Psoas muscle (tissue), 8 donors: ENCODE data around the gene NCAM1. TPM values are rescaled to one million over a fixed set of nuclear protein-coding genes. Genes with fewer than 3 reads are reported as not detected.

Source experiments
- ATAC-seq, 4 donors: fragments of 200-7000 bp; cut with Tn5 transposase; one replicate each; pipeline ENCODE4 v1.9.1; 2020; ENCODE audit warnings: moderate library complexity in 3 of 4, mild to moderate bottlenecking in 2 of 4
- DNase-seq, 2 donors: peaks; one replicate each; pipeline ENCODE4 v3.0.0-alpha.2; 2020
- H3K27ac ChIP-seq: fragments of 200-600 bp; one replicate; pipeline ENCODE4 v1.8.0; 2022
- H3K27me3 ChIP-seq, 3 donors: fragments of 200-600 bp in 1 of 3; one replicate each; pipeline versions ENCODE4 v1.6.1 to v1.8.0; 2013 to 2022; ENCODE audit warnings: low read length in 2 of 3, mild to moderate bottlenecking in 2 of 3, moderate library complexity in 1 of 3; ENCODE audit not compliant: insufficient read depth in 3 of 3
- H3K36me3 ChIP-seq, 2 donors: fragments of 200-600 bp in 1 of 2; one replicate each; pipeline versions ENCODE4 v1.6.1 to v1.8.0; 2013 to 2022; ENCODE audit warnings: low read depth in 1 of 2, mild to moderate bottlenecking in 1 of 2, moderate library complexity in 1 of 2; ENCODE audit not compliant: insufficient read depth in 1 of 2
- H3K4me1 ChIP-seq: fragments of 200-600 bp; one replicate; pipeline ENCODE4 v1.8.0; 2022
- H3K4me3 ChIP-seq: fragments of 200-600 bp; one replicate; pipeline ENCODE4 v1.8.0; 2022; ENCODE audit warnings: mild to moderate bottlenecking
- H3K9me3 ChIP-seq: fragments of 200-600 bp; one replicate; pipeline ENCODE4 v1.8.0; 2022
- CTCF ChIP-seq: fragments of 200-600 bp; IDR thresholded peaks from one replicate; pipeline ENCODE4 v1.8.0; 2022; ENCODE audit warnings: antibody characterized with exemption
- WGBS, 3 donors: extraction: QIAGEN DNeasy Blood & Tissue Kit; methylation state at CpG; one replicate each; pipeline versions ENCODE4 v1.1.6 to v1.1.7; 2013; 5-methylcytosine and 5-hydroxymethylcytosine counted together
- intact Hi-C, 2 donors: fragments of 100-400 bp; cut with DNase I; formaldehyde crosslinking; loops; one replicate each; pipeline versions ENCODE4 v1.11.0 to v1.14.2; 2022
- polyA plus RNA-seq, 3 donors: library from polyadenylated mRNA; stranded (reverse); fragments of 200-250 nt; gene quantifications; one replicate each; pipeline ENCODE4 v1.2.3, GENCODE V29; 2013
- total RNA-seq, 4 donors: library from RNA; stranded (reverse); fragmentation: NEBNext Ultra II Directional in 2 of 4; extraction: Animal tissue kit (Norgen Biotek cat#: 25700) in 2 of 4; gene quantifications; one replicate each; pipeline versions ENCODE4 v1.2.1 to v1.2.4, GENCODE V29; 2021 to 2023
- donor health status: healthy with polysubstance abuse.
- donor health status: DM: no; HTN: no; CAD: no; lungs with moderate emphysema.
- donor health status: Bipolar disorder and iron deficiency.
- donor health status: healthy.
- donor health status: DM: yes; HTN: yes; CAD: no.
- donor health status: DM: no; HTN: no; CAD: no.
- donor health status: DM: no; HTN: no; CAD: no.
- donor health status: DM: yes; HTN: yes; CAD: no.

Gene NCAM1
- total and polyA plus RNA-seq, 7 donors = 1.3 to 50.3 (median 3.0) TPM

- H3K36me3 ChIP-seq = no peaks in the 10 kb centered on the region
- intact Hi-C loops = no loop called here
- H3K4me3 ChIP-seq = no peak overlapping the region
- WGBS, 3 donors = 30 to 47% (median 34%) methylated on average over 11 of the region's 11 CpGs
- H3K9me3 ChIP-seq = no peaks in the 10 kb centered on the region
- DNase-seq (peak; percentile 62 to 76), ATAC-seq (peak; percentile 65 to 87 (median 80))
- no peak overlapping the region for H3K27ac ChIP-seq
- peaks cover 5% of the 10 kb centered on the region for H3K4me1 ChIP-seq
- TF ChIP-seq CTCF = no peak
- no peaks in the 10 kb centered on the region for H3K27me3 ChIP-seq
Measured at GRCh38 chr11:113014262-113015097, 53.3 kb downstream of the NCAM1 start.

GRCh38 chr11:113015098-113015455 is 53.9 kb downstream of the NCAM1 start:
- TF ChIP-seq CTCF = no peak
- Histone ChIP-seq H3K27ac (no peak overlapping the region), H3K4me1 (peaks cover 5% of the 10 kb centered on the region), H3K4me3 (no peak overlapping the region), H3K36me3 (no peaks in the 10 kb centered on the region), H3K27me3 (no peaks in the 10 kb centered on the region), H3K9me3 (no peaks in the 10 kb centered on the region)
- DNase-seq (no peak), ATAC-seq (peak in 1 of 4 donors; percentile 23)
- intact Hi-C loops = no loop called here

- no peak for DNase-seq
- intact Hi-C loops = no loop called here
- H3K27ac ChIP-seq = no peak overlapping the region
- no peaks in the 10 kb centered on the region for H3K36me3 ChIP-seq
- no peak overlapping the region for H3K4me3 ChIP-seq
- H3K27me3 ChIP-seq = no peaks in the 10 kb centered on the region
- peaks cover 5% of the 10 kb centered on the region for H3K4me1 ChIP-seq
- no peaks in the 10 kb centered on the region for H3K9me3 ChIP-seq
- TF ChIP-seq CTCF = no peak
- WGBS, 3 donors = 43 to 63% (median 52%) methylated on average over 4 of the region's 4 CpGs
- ATAC-seq = no peak
Measured at GRCh38 chr11:113016905-113017304, 55.7 kb downstream of the NCAM1 start.

- WGBS, 3 donors = 85 to 89% (median 86%) methylated on average over 5 of the region's 5 CpGs
- H3K27me3 ChIP-seq = no peaks in the 10 kb centered on the region
- no peak for TF ChIP-seq CTCF
- no peaks in the 10 kb centered on the region for H3K36me3 ChIP-seq
- no peaks in the 10 kb centered on the region for H3K9me3 ChIP-seq
- H3K4me1 ChIP-seq = peaks cover 4% of the 10 kb centered on the region
- no peak overlapping the region for H3K4me3 ChIP-seq
- no peak overlapping the region for H3K27ac ChIP-seq
- no peak for DNase-seq
- no peak for ATAC-seq
- intact Hi-C loops = no loop called here
Measured at GRCh38 chr11:113018913-113019312, 57.7 kb downstream of the NCAM1 start.

- 69 to 78% (median 74%) methylated on average over 4 of the region's 4 CpGs for WGBS, 3 donors
- Histone ChIP-seq H3K27me3 (peaks cover 0 to 3% (median 0%) of the 10 kb centered on the region in 3 donors), H3K9me3 (no peaks in the 10 kb centered on the region), H3K27ac (no peak overlapping the region), H3K4me1 (no peaks in the 10 kb centered on the region), H3K4me3 (no peak overlapping the region), H3K36me3 (no peaks in the 10 kb centered on the region)
- ATAC-seq = no peak
- intact Hi-C loops = no loop called here
- no peak for TF ChIP-seq CTCF
- no peak for DNase-seq
Measured at GRCh38 chr11:113019711-113020110, 58.5 kb downstream of the NCAM1 start.
